GM18858 (cell line): ENCODE results near the gene ZBTB20.

ENCODE experiments used
- ATAC-seq: cut with Tn5 transposase; IDR thresholded peaks from one replicate; pipeline ENCODE4 v1.9.1; 2021; ENCODE audit not compliant: unreplicated experiment

Gene ZBTB20

DNA sequence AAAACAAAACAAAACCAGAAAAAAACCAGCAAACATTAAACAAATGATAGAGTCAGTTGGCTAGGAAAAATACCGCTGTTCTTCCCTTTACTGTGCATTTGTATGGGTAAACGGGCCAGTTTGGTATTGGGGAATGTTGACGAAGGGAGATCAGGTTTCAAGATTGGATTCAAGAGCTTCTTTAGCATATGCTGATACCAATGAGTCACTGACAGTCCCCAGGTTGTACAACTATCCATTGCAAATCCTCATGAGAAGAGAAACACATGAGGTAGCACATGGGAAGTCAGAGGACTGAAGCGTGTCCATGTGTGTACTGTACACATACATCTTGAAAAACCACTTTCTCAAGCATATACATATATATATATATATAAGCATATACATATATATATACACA, 827.6 kb downstream of the ZBTB20 start:
- no peak for ATAC-seq

DNA sequence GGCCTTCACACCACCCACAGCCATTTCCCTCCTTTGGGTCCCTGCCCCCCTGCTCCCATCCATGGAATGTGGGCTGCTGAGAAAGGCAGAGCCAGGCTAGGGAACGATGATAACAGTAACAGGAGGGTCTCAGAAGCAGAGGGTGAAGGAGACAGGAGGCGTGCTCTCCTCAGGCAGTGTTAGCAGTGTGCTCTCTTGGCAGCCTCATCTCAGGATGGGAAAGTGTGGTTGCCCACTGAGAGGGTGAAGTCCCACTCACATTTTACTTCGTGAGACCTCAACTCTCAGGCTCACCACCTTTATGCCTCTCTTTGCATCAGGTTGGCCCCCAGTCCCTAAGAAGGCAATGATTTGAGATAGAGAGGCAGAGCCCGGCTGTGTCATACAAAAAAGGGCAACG, 828.8 kb downstream of the ZBTB20 start:
- no peak for ATAC-seq

- no peak for ATAC-seq
Measured at GRCh38 chr3:114314282-114314681, 832.8 kb downstream of the ZBTB20 start.

GRCh38 chr3:114313426-114313825, 833.7 kb downstream of the ZBTB20 start:
- no peak for ATAC-seq

DNA sequence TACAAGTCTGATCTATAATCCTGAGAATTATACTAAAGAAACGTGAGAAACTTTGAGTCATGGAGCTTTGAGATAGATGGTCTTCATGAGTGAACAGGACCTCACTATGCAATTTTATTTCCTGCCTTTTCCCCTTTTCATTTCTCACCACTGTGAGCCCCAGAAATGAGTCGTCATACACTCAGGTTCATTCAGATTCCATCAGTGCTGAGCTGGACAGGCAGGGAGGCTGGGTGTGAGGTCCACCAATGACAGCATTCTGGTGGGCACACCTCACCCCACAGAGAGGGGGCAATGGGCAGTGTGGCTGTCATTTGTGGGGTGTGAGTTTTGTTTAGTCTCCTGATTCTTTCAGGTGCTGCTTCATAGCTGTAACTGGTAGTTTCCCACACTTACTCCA, 836.4 kb downstream of the ZBTB20 start:
- no peak for ATAC-seq

DNA sequence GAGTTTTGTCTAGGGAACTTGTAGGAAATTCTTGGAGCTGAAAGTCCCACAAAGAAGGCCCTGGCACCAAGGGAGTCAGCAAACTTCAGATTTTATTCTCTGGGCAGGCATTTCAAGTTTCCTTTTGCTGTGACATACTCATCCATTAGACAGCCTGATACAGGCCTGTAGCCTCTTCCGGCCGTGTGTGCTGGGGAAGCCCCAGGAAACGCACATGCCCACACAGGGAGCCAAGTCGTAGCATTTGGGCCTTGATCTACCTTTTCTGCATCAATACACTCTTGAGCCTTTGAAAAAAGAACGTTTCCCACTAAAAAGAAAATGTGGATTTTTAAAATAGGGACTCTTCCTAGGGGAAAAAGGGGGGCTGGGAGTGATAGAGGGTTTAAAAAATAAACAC, 838.3 kb downstream of the ZBTB20 start:
- peak; percentile 68 for ATAC-seq

GRCh38 chr3:114308377-114308776, 838.7 kb downstream of the ZBTB20 start:
- no peak for ATAC-seq

- no peak for ATAC-seq
Measured at GRCh38 chr3:114307832-114308231, 839.3 kb downstream of the ZBTB20 start.

DNA sequence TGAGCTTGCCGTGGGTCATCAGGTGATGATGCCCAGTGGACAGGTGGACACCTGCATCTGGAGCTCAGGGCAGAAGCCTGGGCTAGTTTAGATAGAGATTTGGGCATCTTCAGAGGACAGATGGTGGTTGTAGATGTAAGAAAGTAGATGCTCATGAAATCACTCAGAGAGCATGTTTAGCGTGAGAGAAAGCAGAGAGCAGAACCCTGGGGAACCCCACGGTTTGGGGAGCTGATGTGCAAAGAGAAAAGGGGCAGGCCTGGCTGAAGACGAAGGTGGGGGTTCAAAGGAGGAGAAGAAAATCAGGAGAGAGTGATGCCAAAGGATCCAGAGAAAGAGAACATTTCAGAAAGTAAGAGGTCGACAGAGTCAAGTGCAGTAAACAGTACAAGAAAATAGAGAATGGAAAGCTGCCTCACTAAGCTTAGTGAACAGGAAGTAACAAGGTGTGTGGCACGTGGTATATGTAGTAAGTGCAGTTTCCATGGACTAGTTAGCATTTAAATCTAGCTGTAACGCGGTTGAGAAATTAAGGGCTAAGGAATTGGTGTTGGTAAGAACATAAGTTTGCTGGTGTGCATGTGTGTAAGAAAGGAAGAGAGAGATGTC, 839.8 kb downstream of the ZBTB20 start:
- peak; percentile 44 for ATAC-seq

- no peak for ATAC-seq
Measured at GRCh38 chr3:114299941-114300624, 847.0 kb downstream of the ZBTB20 start.

GRCh38 chr3:114299421-114299820, 847.7 kb downstream of the ZBTB20 start:
- no peak for ATAC-seq

GRCh38 chr3:114295946-114296345, 851.1 kb downstream of the ZBTB20 start:
- no peak for ATAC-seq

DNA sequence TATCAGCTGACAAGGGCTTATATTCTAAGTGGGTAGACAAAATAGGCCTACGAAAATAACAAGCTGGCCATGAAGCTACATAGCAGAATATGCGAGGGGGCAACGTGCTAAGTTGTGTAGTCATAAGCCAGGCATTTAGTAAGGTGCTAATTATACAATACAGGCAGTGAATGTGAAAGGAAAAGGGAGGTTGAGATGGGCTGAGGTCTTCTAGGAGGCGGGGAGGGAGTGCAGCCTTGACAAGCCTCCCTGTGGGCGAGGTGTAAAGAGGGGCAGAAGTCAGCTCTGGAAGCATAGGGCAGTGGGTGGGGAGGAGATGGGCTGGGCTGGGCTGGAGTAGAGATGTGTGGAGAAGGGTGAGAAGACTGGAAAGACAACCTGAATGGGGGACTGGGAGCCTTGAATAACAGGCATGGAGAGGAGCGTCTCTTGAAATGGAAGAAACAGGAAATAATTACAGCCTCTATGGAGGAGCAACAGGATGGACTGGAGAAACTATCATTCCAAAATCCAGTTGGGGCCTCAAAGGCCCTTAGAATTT, 852.1 kb downstream of the ZBTB20 start:
- no peak for ATAC-seq

- ATAC-seq, result no peak
Measured at GRCh38 chr3:114293838-114294535, 853.1 kb downstream of the ZBTB20 start, which contains the start of gene TIGIT. Gene TIGIT, plus strand, starts transcription at chr3:114294028. Its CDS starts 34 bp downstream, at chr3:114294062.

GRCh38 chr3:114290911-114291901, 855.9 kb downstream of the ZBTB20 start:
- peak; percentile 84 for ATAC-seq

DNA sequence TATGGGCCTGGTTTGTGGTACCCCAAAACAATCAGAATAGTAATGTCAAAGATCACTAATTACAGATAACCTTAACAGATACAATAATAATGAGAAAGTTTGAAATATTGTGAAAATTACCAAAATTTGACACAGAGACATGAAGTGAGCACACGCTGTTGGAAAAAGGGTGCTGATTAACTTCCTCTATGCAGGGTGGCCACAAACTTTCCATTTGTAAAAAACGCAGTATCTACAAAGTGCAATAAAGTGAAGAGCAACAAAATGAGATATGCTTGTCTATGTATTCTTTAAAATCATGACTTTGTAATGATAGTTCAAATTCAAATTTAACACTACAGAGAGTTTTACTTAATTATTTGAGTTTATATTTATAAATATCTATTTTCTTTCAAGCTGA, 860.8 kb downstream of the ZBTB20 start:
- ATAC-seq, result no peak

DNA sequence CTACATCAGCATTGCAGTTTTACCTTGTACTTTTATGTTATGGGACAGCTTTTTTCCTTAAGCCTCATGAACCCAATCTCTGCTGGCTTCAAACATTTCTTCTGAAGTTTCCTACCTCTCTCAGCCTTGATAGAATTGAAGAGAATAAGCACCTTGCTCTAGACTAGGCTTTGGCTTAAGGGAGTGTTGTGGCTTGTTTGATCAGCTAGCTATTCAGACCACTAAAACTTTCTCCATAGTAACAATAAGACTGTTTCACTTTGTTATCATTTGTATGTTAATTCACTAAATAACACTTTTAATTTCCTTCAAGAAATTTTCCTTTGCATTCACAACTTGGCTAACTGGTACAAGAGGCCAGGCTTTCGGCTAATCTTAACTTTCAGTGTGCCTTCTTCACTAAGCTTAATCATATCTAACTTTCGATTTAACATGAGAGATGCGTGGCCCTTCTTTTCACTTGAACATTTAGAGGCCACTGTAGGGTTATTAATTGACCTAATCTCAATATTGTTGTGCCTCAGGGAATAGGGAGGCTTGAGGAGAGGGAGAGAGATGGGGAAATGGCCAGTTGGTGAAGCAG, 861.3 kb downstream of the ZBTB20 start:
- no peak for ATAC-seq

- ATAC-seq, result no peak
Measured at GRCh38 chr3:114284644-114285043, 862.4 kb downstream of the ZBTB20 start.
